HG03066 (cell line): Measurements from ENCODE around the gene BTG4.

Source experiments
- ATAC-seq: cut with Tn5 transposase; IDR thresholded peaks from one replicate; pipeline ENCODE4 v1.9.1; 2021; ENCODE audit warnings: low read depth; ENCODE audit not compliant: unreplicated experiment

Gene BTG4

DNA sequence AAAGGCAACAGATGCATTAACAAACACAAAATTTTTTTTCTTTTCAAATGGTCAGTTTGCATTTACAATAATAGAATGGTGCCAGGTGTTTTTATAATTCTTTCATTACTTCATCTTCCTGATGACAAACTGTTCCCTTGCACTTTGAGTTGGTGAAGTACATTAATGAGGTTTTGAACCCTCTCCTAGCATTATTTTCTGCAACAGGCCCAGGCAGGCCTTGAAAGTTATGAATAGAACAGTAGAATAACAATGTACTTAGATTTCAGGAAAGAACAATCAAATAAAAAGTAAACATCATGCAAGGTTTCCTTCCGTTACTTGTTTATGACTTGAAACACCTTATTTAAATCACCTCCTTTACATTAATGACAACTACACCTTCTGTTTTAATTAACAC, 9.6 kb downstream of the BTG4 start:
- ATAC-seq: no peak

DNA sequence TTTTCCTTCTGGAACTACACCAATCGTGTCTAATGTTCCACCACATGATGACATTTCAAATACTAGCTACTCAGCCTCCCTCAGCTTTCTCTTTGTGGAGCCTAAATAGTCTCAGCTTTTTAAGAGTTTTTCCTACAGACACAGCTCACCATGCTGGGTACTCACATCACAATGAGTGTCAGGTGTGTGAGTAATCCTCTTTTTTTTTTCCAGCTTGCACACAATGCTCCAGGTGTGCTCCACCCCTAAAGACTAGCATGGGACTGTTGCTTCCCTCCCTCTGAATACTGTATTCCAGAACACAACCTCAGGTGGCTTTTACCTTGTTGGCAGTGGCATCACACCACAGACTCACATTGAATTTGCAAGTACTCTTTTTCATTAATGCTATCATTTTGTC, 11.7 kb downstream of the BTG4 start:
- ATAC-seq: no peak

DNA sequence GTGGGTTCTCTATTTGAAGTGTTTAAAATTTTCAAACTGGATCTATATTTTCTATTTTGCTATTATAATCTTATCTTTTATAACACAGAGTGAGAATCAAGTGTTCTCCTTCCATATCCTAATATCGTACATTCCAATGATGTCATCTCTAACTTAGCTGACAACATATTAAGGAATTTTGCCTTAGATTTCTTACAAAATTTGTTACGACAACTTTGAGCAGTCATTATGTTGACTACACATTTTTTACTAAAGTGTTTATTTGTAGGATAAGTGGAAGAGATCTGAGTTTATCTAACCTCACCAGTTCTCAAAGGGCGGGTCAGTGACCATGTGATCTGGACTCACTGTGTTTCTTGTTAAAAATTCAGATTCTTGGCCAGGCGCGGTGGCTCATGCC, 12.7 kb downstream of the BTG4 start:
- ATAC-seq: no peak

DNA sequence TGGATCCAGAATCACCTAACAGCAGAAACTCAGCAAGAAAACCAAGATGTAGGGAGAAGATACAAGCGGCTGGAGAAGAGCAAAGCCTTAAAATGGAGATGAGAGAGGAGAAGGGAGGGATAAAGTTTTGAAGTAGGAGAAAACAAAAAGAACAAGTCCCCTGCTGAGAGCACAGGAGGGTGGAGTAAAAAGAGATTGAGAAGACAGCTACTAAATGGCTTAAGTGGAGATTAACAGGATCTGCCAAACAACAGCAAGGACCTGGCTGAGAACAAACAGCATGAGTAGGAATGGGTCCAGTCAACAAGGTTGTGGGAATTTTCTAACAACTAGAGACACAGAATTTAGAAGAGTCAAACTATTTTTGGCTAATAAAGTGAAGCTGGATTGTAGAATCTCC, 18.1 kb downstream of the BTG4 start:
- ATAC-seq: no peak

- ATAC-seq: no peak
Measured at GRCh38 chr11:111490496-111490895, 21.7 kb downstream of the BTG4 start.

DNA sequence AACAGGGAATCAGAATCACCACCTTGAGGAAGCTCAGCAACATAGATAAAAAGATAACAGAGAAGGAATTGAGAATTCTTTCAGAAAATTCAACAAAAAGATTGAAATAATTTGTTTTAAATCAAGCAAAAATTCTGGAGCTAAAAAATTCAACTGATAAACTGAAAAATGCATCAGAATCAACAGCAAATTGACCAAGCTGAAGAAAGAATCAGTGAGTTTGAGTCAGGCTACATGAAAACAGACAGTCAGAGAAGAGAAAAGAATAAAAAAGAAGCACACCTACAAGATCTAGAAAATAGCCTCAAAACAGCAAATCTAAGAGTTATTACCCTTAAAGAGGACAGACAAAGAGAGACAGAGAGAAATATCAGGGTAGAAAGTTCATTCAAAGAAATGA, 28.8 kb downstream of the BTG4 start:
- no peak for ATAC-seq

DNA sequence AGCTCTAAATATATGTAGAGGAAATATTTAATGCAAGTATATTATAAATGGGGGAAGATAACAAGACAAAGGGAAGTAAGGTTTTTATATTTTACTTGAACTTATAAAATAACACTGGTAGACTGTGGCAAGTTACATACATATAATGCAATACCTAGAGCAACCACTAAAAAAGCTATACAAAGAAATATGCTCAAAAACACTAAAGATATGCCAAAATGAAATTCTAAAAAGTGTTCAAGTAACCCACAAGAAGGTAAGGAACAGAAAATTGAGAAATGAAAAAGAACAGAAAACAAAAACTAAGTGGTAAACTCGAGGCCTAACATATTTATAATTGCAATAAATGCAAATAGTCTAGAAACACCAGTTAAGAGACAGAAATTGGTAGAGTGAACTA, 32.5 kb downstream of the BTG4 start:
- no peak for ATAC-seq

GRCh38 chr11:111477898-111478297, 34.3 kb downstream of the BTG4 start:
- ATAC-seq: no peak

- ATAC-seq: no peak
Measured at GRCh38 chr11:111476956-111477355, 35.2 kb downstream of the BTG4 start.

DNA sequence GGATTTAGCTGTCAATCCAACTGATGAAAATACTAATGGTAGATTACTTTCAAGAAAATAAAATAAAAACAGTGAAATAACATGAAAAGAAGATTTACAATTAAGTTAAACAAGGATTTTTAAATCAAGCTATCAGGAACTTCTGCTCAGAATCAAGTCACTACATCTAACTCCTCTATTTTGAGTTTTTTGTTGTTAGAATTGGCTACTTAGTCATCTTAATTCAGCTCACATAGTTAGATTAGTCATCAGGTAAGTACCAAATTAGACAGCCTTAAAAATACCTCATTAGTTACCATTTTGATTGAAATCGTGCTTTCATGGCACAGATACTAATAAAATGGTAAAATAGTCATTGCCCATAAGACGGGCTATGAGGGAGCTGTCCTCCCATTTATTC, 35.8 kb downstream of the BTG4 start:
- no peak for ATAC-seq

DNA sequence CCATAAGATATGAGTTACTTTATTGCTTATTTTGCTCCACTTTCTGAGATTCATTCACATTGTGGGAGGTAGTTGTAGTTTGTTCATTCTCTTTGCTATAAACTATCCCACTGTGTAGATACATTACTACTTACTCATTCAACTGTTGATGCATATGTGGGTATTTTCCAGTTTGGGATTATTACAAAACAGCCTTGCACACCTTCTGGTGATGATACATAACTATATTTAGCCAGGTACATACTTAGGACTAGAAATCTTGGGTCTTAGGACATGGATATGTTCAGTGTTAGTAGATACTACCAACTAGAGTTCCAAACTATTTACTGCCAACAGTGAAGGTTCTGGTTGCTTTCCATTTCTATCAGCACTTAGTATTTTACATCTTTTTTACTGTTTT, 37.8 kb downstream of the BTG4 start:
- no peak for ATAC-seq

DNA sequence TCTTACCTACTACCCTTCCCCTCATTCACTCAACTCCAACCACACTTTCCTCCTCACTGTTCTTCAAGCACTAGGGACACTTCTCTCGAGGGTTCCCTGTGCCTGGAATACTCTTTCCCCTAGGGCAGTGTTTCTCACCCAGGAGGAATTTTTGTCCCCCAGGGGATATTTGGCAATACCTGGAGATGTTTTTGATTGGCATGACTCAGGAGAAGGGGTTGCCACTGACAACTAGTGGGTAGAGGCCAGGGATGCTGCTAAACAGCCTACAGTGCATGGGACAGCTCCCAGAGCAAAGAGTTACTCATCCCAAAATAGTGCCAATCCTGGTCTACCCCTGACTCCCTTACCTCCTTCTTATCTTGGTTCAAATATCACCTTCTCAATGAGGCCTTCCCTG, 40.0 kb downstream of the BTG4 start:
- ATAC-seq: no peak

DNA sequence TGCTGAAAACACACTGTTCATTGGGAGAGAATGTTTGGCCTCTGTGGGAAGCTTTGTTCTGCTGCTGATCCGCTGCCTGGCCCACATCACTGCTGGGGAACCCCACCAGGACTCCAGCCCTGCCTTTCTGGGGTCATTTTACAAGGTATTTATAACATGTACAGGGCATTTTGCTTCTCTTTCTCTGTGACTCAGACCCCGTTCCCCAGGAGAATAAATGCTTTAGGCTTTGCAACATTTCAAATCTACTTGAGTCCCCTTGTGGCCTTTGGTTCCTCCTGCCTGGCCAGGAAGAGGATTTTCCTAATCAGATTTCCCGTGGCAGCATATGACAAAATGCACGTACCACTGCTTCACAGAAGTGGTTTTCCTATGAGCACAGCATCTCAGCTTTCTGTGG, 43.0 kb downstream of the BTG4 start:
- no peak for ATAC-seq

DNA sequence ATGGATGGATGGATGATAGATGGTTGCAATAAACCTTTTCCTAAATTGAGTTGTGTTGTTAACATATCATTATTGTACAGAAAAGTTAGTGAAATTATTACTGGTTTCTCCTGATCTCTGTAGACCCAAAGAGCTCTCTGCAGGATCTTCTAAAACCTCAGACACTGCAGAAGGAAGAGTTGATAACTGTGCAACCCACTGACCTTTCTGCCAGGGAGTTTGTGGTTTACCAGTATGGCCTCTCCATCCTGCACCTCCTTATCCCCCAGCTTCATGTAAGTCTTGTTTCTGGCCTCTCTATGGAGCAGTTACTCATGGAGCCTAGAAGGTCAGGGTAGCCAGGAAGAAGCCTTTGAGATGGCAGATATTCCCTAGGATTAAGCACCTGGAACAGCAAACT, 45.6 kb downstream of the BTG4 start:
- no peak for ATAC-seq

- no peak for ATAC-seq
Measured at GRCh38 chr11:111465400-111465799, 46.8 kb downstream of the BTG4 start.

DNA sequence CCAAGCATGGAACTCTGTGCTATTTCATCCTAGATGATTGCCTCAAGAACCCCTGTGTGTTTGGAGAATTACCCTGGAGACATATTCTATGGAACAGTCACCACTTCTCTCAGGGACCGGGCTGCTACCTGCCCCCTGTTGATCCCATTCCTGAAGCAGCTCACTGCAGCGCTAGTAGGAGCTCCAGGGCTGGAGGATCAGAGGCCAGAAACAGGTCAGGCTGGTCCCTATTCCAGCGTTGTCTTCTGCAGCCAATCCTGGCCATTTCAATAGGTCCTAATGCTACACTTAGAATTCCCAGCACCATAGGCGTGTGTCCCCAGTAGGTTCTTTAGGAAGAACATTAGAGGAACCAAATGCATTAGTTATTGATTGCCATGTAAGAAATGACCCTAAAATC, 48.9 kb downstream of the BTG4 start:
- no peak for ATAC-seq

- ATAC-seq: no peak
Measured at GRCh38 chr11:111462329-111462728, 49.9 kb downstream of the BTG4 start.

DNA sequence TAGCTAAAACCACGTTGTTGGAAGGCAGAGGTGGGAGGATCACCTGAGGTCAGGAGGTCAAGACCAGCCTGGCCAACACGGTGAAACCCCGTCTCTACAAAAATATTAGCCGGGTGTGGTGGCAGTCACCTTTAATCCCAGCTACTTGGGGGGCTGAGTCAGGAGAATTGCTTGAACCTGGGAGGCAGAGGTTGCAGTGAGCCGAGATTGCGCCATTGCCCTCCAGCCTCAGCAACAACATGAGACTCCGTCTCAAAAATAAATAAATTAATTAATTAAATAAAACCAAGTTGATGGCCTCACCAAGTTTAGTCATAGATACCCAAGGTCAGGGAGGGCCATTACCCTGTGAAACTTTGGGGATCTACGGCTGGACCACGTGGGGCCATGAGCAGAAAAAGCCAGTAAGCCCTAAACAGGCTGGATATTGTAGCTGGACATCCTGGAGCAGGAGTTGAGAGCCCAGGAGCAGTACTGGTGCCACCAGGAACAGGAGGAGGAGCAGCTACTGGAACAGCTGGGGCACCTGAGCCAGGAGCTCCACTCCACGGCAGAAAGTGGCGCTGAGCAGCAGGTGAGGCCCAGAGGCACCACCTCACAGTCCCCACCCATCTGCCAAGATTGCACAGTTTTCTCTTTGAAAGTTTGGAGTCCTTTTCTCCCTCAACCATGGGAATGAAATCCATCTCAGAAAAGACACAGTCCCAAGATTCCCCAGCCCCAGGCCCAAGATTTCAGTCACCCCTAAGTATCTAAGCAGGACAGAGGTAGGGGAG, 50.5 kb downstream of the BTG4 start:
- ATAC-seq: no peak

- no peak for ATAC-seq
Measured at GRCh38 chr11:111460856-111461255, 51.3 kb downstream of the BTG4 start.

GRCh38 chr11:111460340-111460739, 51.8 kb downstream of the BTG4 start:
- ATAC-seq: no peak

DNA sequence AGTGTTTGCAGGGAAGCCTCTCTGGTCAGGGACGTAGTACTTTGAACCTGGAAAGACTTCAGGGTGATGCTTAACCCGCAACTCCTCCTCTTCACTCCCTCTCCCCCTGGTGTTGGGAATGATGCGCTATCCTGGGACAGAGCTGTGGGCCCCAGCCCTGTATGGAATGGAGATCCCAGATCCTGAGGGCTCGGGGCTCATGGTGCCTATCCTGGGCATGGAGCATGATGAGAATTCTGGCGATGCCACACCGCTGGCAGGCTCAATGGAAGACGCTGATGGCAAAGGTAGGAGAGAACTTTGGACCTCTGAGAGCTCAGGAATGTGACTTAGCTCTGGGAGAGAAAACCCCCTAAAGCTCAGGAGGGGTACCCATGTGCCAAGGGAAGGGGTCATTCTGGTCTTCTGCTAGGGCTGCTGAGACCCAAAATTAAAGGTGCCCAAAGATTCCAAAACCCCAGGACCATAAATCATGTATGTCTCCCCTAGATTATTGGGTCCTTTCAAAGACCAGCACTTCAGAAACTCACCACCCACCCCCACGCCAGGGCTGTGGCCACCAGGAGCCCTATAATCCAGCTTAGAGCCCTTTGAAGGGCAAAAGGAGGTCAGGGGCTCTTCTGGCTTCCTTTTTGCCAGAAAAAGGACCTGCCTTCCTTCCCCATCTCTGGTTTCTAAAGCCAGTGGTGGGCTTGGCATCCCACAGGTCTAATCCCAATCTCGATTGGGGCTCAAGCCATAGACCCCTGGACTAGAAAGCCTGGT, 52.5 kb downstream of the BTG4 start:
- ATAC-seq: no peak

- ATAC-seq: no peak
Measured at GRCh38 chr11:111457731-111458368, 54.3 kb downstream of the BTG4 start.
